GM23338 (cell line): ENCODE measurements around the gene PRLHR. TPM values are rescaled to one million over a fixed set of nuclear protein-coding genes. Genes with fewer than 3 reads are reported as not detected.

Experiments
- ATAC-seq: fragments of 200-7000 bp; cut with Tn5 transposase; 3 replicates; pipeline ENCODE4 v1.9.1; 2020
- DNase-seq: peaks from one replicate; pipeline ENCODE4 v3.0.0-alpha.2; 2015; ENCODE audit warnings: low spot score
- H2AFZ ChIP-seq: fragments of 200-600 bp; sonication (generic); 2 replicates; pipeline ENCODE4 v1.8.0; 2016; ENCODE audit warnings: antibody characterized with exemption, mild to moderate bottlenecking, moderate library complexity
- H3F3A ChIP-seq: fragments of 200-600 bp; sonication (generic); replicated peaks from 2 replicates; pipeline ENCODE4 v1.8.0; 2017; ENCODE audit warnings: antibody characterized with exemption, mixed run types, low read depth
- H3K27ac ChIP-seq: fragments of 200-600 bp; sonication (generic); 2 replicates; pipeline ENCODE4 v1.6.1; 2016; ENCODE audit warnings: low read depth
- H3K27me3 ChIP-seq: fragments of 200-600 bp; sonication (generic); 2 replicates; pipeline ENCODE4 v1.8.0; 2016; ENCODE audit warnings: mild to moderate bottlenecking, mixed run types, moderate library complexity; ENCODE audit not compliant: insufficient read depth
- H3K36me3 ChIP-seq: fragments of 200-600 bp; sonication (generic); 2 replicates; pipeline ENCODE4 v1.8.0; 2016; ENCODE audit warnings: mild to moderate bottlenecking; ENCODE audit not compliant: insufficient read depth
- H3K4me1 ChIP-seq: fragments of 200-600 bp; sonication (generic); 2 replicates; pipeline ENCODE4 v1.8.0; 2016; ENCODE audit warnings: mild to moderate bottlenecking, moderate library complexity; ENCODE audit not compliant: insufficient read depth
- H3K4me2 ChIP-seq: fragments of 200-600 bp; sonication (generic); 2 replicates; pipeline ENCODE4 v1.7.1; 2017; ENCODE audit warnings: mixed run types
- H3K4me3 ChIP-seq: fragments of 200-600 bp; sonication (generic); 2 replicates; pipeline ENCODE4 v1.6.1; 2016; ENCODE audit warnings: mixed run types
- H3K79me2 ChIP-seq: fragments of 200-600 bp; sonication (generic); replicated peaks from 2 replicates; pipeline ENCODE4 v1.8.0; 2017; ENCODE audit warnings: mild to moderate bottlenecking; ENCODE audit not compliant: insufficient read depth
- H3K9me2 ChIP-seq: fragments of 200-600 bp; sonication (generic); 2 replicates; pipeline ENCODE4 v1.8.0; 2017; ENCODE audit not compliant: insufficient read depth
- H4K20me1 ChIP-seq: fragments of 200-600 bp; sonication (generic); replicated peaks from 2 replicates; pipeline ENCODE4 v1.8.0; 2017; ENCODE audit warnings: mild to moderate bottlenecking; ENCODE audit not compliant: insufficient read depth
- H3K27ac Mint-ChIP-seq: 2 replicates; pipeline ENCODE4 v1.8.0; 2020; ENCODE audit warnings: inconsistent platforms, mild to moderate bottlenecking, moderate library complexity, mixed read lengths
- H3K27me3 Mint-ChIP-seq: 3 replicates; pipeline ENCODE4 v1.8.0; 2022; ENCODE audit warnings: low read depth, mild to moderate bottlenecking, moderate library complexity, mixed read lengths, inconsistent platforms; ENCODE audit not compliant: insufficient read depth, poor library complexity
- H3K36me3 Mint-ChIP-seq: 3 replicates; pipeline ENCODE4 v1.8.0; 2021; ENCODE audit warnings: low read depth, mild to moderate bottlenecking, inconsistent platforms, moderate library complexity, mixed read lengths
- H3K4me1 Mint-ChIP-seq: 3 replicates; pipeline ENCODE4 v1.8.0; 2020; ENCODE audit warnings: mild to moderate bottlenecking, inconsistent platforms, mixed read lengths
- H3K4me3 Mint-ChIP-seq: 3 replicates; pipeline ENCODE4 v1.8.0; 2021; ENCODE audit warnings: moderate library complexity, mild to moderate bottlenecking, inconsistent platforms, mixed read lengths
- H3K9me3 Mint-ChIP-seq: 3 replicates; pipeline ENCODE4 v1.8.0; 2020; ENCODE audit warnings: moderate library complexity, mild to moderate bottlenecking, inconsistent platforms, mixed read lengths
- CREB1 ChIP-seq: fragments of 250-450 bp; sonication (Bioruptor Pico); IDR thresholded peaks from 2 replicates; pipeline ENCODE4 v1.5.0; 2020; ENCODE audit warnings: low read depth, mild to moderate bottlenecking, moderate library complexity
- CTCF ChIP-seq, 2 experiments: fragments of 200-600 bp in 1 of 2; sonication (generic) in 1 of 2; conservative IDR thresholded peaks; 2 replicates each; pipeline versions ENCODE4 v1.5.1 to v1.6.1; 2016 to 2017; ENCODE audit warnings: antibody characterized with exemption in 2 of 2, low read depth in 2 of 2, mild to moderate bottlenecking in 2 of 2, moderate library complexity in 1 of 2
- ETS1 ChIP-seq: IDR thresholded peaks from 2 replicates; pipeline ENCODE4 v1.6.1; 2016; ENCODE audit warnings: antibody characterized with exemption
- EZH2phosphoT487 ChIP-seq: fragments of 200-600 bp; sonication (generic); IDR thresholded peaks from one replicate; pipeline ENCODE4 v1.8.1; 2018; ENCODE audit warnings: antibody characterized with exemption; ENCODE audit not compliant: unreplicated experiment
- JUNB ChIP-seq: IDR thresholded peaks from one replicate; pipeline ENCODE4 v1.6.1; 2016; ENCODE audit warnings: antibody characterized with exemption; ENCODE audit not compliant: unreplicated experiment
- ZNF331 ChIP-seq: fragments of 250-450 bp; sonication (Bioruptor Pico); IDR thresholded peaks from 2 replicates; pipeline ENCODE4 v1.5.0; 2020; ENCODE audit warnings: low read depth, mild to moderate bottlenecking, moderate library complexity
- polyA plus RNA-seq: library from polyadenylated mRNA; unstranded; fragments of >200 nt; fragmentation: Nextera tagmentation; extraction: Ambion mirVana; gene quantifications from 2 replicates; pipeline ENCODE4 v1.2.1, GENCODE V29; 2016
- total RNA-seq: library from RNA; depleted of rRNA; stranded (reverse); fragments of >200 nt; shearing (Covaris generic); gene quantifications from 2 replicates; pipeline ENCODE4 v1.2.3, GENCODE V29; 2014; rRNA removed
- TF ChIP-seq, protein P1 (sequence below): IDR thresholded peaks from one replicate; pipeline ENCODE4 v1.6.1; 2018; ENCODE audit warnings: antibody characterized with exemption; ENCODE audit not compliant: unreplicated experiment

PRLHR gene
- total and polyA plus RNA-seq, 2 experiments from 2014 or later: 0.24 TPM; not detected in 1

- no peak overlapping the region for H2AFZ ChIP-seq
Measured at GRCh38 chr10:118541718-118542117, 53.7 kb downstream of the PRLHR start.

More at GRCh38 chr10:118541718-118542117, 53.7 kb downstream of the PRLHR start:
- Histone ChIP-seq H3K4me2 (no peak overlapping the region), H3F3A (no peaks in the 10 kb centered on the region), H3K27ac (no peak overlapping the region), H3K9me2 (no peaks in the 10 kb centered on the region), H3K79me2 (no peaks in the 10 kb centered on the region), H3K27me3 (no peaks in the 10 kb centered on the region), H3K36me3 (no peaks in the 10 kb centered on the region), H3K4me3 (no peak overlapping the region), H3K4me1 (no peaks in the 10 kb centered on the region; the same call in 1 of the 2 replicates), H4K20me1 (no peaks in the 10 kb centered on the region)
- H3K9me3 Mint-ChIP-seq: no peaks in the 10 kb centered on the region
- H3K27ac Mint-ChIP-seq: no peak overlapping the region
- ATAC-seq (no peak), DNase-seq (no peak)
- H3K36me3 Mint-ChIP-seq: no peaks in the 10 kb centered on the region
- H3K4me3 Mint-ChIP-seq: no peak overlapping the region
- peaks cover 3% of the 10 kb centered on the region for H3K27me3 Mint-ChIP-seq
- H3K4me1 Mint-ChIP-seq: peaks cover 3% of the 10 kb centered on the region; the same call in 1 of the 3 replicates
- TF ChIP-seq EZH2phosphoT487 (no peak), CREB1 (CRISPR knock-in tag) (no peak), JUNB (no peak), CTCF (conservative IDR thresholded peaks at IDR 0.05; ENCODE audit: low read depth in 2 of 2) (no peak), ETS1 (no peak), ZNF331 (CRISPR knock-in tag) (no peak)
- TF ChIP-seq, protein P1, sequence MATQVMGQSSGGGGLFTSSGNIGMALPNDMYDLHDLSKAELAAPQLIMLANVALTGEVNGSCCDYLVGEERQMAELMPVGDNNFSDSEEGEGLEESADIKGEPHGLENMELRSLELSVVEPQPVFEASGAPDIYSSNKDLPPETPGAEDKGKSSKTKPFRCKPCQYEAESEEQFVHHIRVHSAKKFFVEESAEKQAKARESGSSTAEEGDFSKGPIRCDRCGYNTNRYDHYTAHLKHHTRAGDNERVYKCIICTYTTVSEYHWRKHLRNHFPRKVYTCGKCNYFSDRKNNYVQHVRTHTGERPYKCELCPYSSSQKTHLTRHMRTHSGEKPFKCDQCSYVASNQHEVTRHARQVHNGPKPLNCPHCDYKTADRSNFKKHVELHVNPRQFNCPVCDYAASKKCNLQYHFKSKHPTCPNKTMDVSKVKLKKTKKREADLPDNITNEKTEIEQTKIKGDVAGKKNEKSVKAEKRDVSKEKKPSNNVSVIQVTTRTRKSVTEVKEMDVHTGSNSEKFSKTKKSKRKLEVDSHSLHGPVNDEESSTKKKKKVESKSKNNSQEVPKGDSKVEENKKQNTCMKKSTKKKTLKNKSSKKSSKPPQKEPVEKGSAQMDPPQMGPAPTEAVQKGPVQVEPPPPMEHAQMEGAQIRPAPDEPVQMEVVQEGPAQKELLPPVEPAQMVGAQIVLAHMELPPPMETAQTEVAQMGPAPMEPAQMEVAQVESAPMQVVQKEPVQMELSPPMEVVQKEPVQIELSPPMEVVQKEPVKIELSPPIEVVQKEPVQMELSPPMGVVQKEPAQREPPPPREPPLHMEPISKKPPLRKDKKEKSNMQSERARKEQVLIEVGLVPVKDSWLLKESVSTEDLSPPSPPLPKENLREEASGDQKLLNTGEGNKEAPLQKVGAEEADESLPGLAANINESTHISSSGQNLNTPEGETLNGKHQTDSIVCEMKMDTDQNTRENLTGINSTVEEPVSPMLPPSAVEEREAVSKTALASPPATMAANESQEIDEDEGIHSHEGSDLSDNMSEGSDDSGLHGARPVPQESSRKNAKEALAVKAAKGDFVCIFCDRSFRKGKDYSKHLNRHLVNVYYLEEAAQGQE: no peak

Other genes with a start within 250 kb of the PRLHR start
- 31.3 and 46.4 TPM in 2 replicates for gene CACUL1, start 159.3 kb upstream of the PRLHR start, total RNA-seq
- 47.2 and 59.4 TPM in 2 replicates for gene CACUL1, start 159.3 kb upstream of the PRLHR start, polyA plus RNA-seq